ENCODE measurements around the gene PUM1.

The PUM1 gene

GRCh38 chr1:30890502-30891226 is 174.9 kb downstream of the PUM1 start:
- H3K27ac ChIP-seq (ENCODE audit: low read depth, low read length) = no peak overlapping the region
- H3K9me3 ChIP-seq (ENCODE audit: control insufficient read depth, insufficient read depth, low read length) = no peaks in the 10 kb centered on the region
- no peak overlapping the region for H3K4me3 ChIP-seq (ENCODE audit: low read length)
- no peaks in the 10 kb centered on the region for H3K36me3 ChIP-seq (ENCODE audit: control insufficient read depth, low read length)
- TF ChIP-seq CTCF (IDR thresholded peaks at IDR 0.05; ENCODE audit: low read depth, low read length, poor library complexity, severe bottlenecking) = no peak
- TF ChIP-seq EZH2phosphoT487 (IDR thresholded peaks at IDR 0.05; ENCODE audit: borderline replicate concordance, low read length) = no peak
- H3K79me2 ChIP-seq (ENCODE audit: control insufficient read depth, low read length) = no peaks in the 10 kb centered on the region
- H4K20me1 ChIP-seq (ENCODE audit: control insufficient read depth, insufficient read depth, low read depth, low read length) = no peaks in the 10 kb centered on the region
- H3K9me2 ChIP-seq (replicated peaks; ENCODE audit: control insufficient read depth, low read length) = no peaks in the 10 kb centered on the region
- H3K4me1 ChIP-seq (ENCODE audit: control insufficient read depth, low read length) = peaks cover 6% of the 10 kb centered on the region
- no peaks in the 10 kb centered on the region for H3F3A ChIP-seq (ENCODE audit: control insufficient read depth, insufficient read depth)
- no peak overlapping the region for H3K4me2 ChIP-seq (ENCODE audit: low read length)
- peaks cover 27% of the 10 kb centered on the region for H3K27me3 ChIP-seq (ENCODE audit: control insufficient read depth, low read length)

GRCh38 chr1:30889511-30889910 is 176.0 kb downstream of the PUM1 start:
- Histone ChIP-seq H3K4me1 (ENCODE audit: control insufficient read depth, low read length) (peaks cover 6% of the 10 kb centered on the region), H3K27me3 (ENCODE audit: control insufficient read depth, low read length) (peaks cover 26% of the 10 kb centered on the region), H3K27ac (ENCODE audit: low read depth, low read length) (no peak overlapping the region), H3K4me3 (ENCODE audit: low read length) (no peak overlapping the region), H3K36me3 (ENCODE audit: control insufficient read depth, low read length) (no peaks in the 10 kb centered on the region), H4K20me1 (ENCODE audit: control insufficient read depth, insufficient read depth, low read depth, low read length) (no peaks in the 10 kb centered on the region), H3F3A (ENCODE audit: control insufficient read depth, insufficient read depth) (peaks cover 4% of the 10 kb centered on the region; the same call in 1 of the 2 replicates), H3K9me3 (ENCODE audit: control insufficient read depth, insufficient read depth, low read length) (no peaks in the 10 kb centered on the region), H3K4me2 (ENCODE audit: low read length) (no peak overlapping the region), H3K9me2 (replicated peaks; ENCODE audit: control insufficient read depth, low read length) (no peaks in the 10 kb centered on the region), H3K79me2 (ENCODE audit: control insufficient read depth, low read length) (no peaks in the 10 kb centered on the region)
- TF ChIP-seq CTCF (IDR thresholded peaks at IDR 0.05; ENCODE audit: low read depth, low read length, poor library complexity, severe bottlenecking) (no peak), EZH2phosphoT487 (IDR thresholded peaks at IDR 0.05; ENCODE audit: borderline replicate concordance, low read length) (no peak)

- Histone ChIP-seq H4K20me1 (ENCODE audit: control insufficient read depth, insufficient read depth, low read depth, low read length) (no peaks in the 10 kb centered on the region), H3K4me2 (ENCODE audit: low read length) (no peak overlapping the region), H3K27ac (ENCODE audit: low read depth, low read length) (no peak overlapping the region), H3K9me2 (replicated peaks; ENCODE audit: control insufficient read depth, low read length) (no peaks in the 10 kb centered on the region), H3K4me1 (ENCODE audit: control insufficient read depth, low read length) (peaks cover 6% of the 10 kb centered on the region), H3F3A (ENCODE audit: control insufficient read depth, insufficient read depth) (peaks cover 4% of the 10 kb centered on the region; the same call in 1 of the 2 replicates), H3K36me3 (ENCODE audit: control insufficient read depth, low read length) (no peaks in the 10 kb centered on the region), H3K9me3 (ENCODE audit: control insufficient read depth, insufficient read depth, low read length) (no peaks in the 10 kb centered on the region), H3K79me2 (ENCODE audit: control insufficient read depth, low read length) (no peaks in the 10 kb centered on the region), H3K4me3 (ENCODE audit: low read length) (no peak overlapping the region), H3K27me3 (ENCODE audit: control insufficient read depth, low read length) (peaks cover 29% of the 10 kb centered on the region)
- no peak for TF ChIP-seq EZH2phosphoT487 (IDR thresholded peaks at IDR 0.05; ENCODE audit: borderline replicate concordance, low read length)
- no peak for TF ChIP-seq CTCF (IDR thresholded peaks at IDR 0.05; ENCODE audit: low read depth, low read length, poor library complexity, severe bottlenecking)
Observed at GRCh38 chr1:30888975-30889374, 176.5 kb downstream of the PUM1 start.
